ENCODE measurements around the gene TRIM65. TPM values are rescaled to one million over a fixed set of nuclear protein-coding genes. Genes with fewer than 3 reads are reported as not detected.

TRIM65 gene
- 25.1 and 32.2 TPM in 2 replicates for total RNA-seq

GRCh38 chr17:75896415-75897159 is at the start of gene TRIM65:
Gene TRIM65 (minus strand): TSS chr17:75896951. CDS start chr17:75896937, 14 bp downstream.

GRCh38 chr17:75940727-75941441 is 44.1 kb upstream of the TRIM65 start, which contains the start of gene FBF1:
Gene FBF1 (minus strand): TSS chr17:75941042. CDS start chr17:75938149, 2,893 bp downstream.

GRCh38 chr17:75904749-75905521 is 8.2 kb upstream of the TRIM65 start, which contains the start of gene MRPL38:
Gene MRPL38 (minus strand): TSS chr17:75904884. CDS start chr17:75904875, 9 bp downstream.

GRCh38 chr17:75878174-75878998 is 18.4 kb downstream of the TRIM65 start, which contains the start of gene TRIM47:
Gene TRIM47 (minus strand): TSS chr17:75878581. CDS start chr17:75878548, 33 bp downstream.

GRCh38 chr17:75855310-75856061 is 41.3 kb downstream of the TRIM65 start, which contains the start of gene WBP2:
Gene WBP2 (minus strand): TSS chr17:75855335. CDS start chr17:75855297, 38 bp downstream.

GRCh38 chr17:75843577-75844529 is 52.9 kb downstream of the TRIM65 start, which contains the start of gene UNC13D:
Gene UNC13D (minus strand): TSS chr17:75844404. CDS start chr17:75844337, 67 bp downstream.

Other genes with a start within 250 kb of the TRIM65 start
- gene RECQL5, start 229.8 kb downstream of the TRIM65 start, total RNA-seq, result 10.7 and 16.6 TPM in 2 replicates
- gene SAP30BP, start 229.6 kb downstream of the TRIM65 start, total RNA-seq, result 78.6 and 93.6 TPM in 2 replicates
- 0.97 and 2.3 TPM in 2 replicates for gene ITGB4, start 175.5 kb downstream of the TRIM65 start, total RNA-seq
- 67.9 and 86.4 TPM in 2 replicates for gene GALK1, start 131.8 kb downstream of the TRIM65 start, total RNA-seq
- gene UNK, start 112.1 kb downstream of the TRIM65 start, total RNA-seq, result 8.1 and 9.7 TPM in 2 replicates
- 1.9 and 3.8 TPM in 2 replicates for gene UNC13D, start 52.5 kb downstream of the TRIM65 start, total RNA-seq
- 16.1 and 20.1 TPM in 2 replicates for gene WBP2, start 41.6 kb downstream of the TRIM65 start, total RNA-seq
- gene TRIM47, start 18.4 kb downstream of the TRIM65 start, total RNA-seq, result 27.9 and 37.8 TPM in 2 replicates
- 32.2 and 38.3 TPM in 2 replicates for gene MRPL38, start 7.9 kb upstream of the TRIM65 start, total RNA-seq
- 5.8 and 11.6 TPM in 2 replicates for gene FBF1, start 44.1 kb upstream of the TRIM65 start, total RNA-seq
- gene ACOX1, start 82.2 kb upstream of the TRIM65 start, total RNA-seq, result 45.1 and 56.1 TPM in 2 replicates
- 10.6 and 18.5 TPM in 2 replicates for gene TEN1, start 82.3 kb upstream of the TRIM65 start, total RNA-seq
- gene CDK3, start 103.9 kb upstream of the TRIM65 start, total RNA-seq, result 0.46 TPM in 1 of 2 replicates, not detected in the other
- gene EVPL, start 130.4 kb upstream of the TRIM65 start, total RNA-seq, result under 0.01 TPM in 1 of 2 replicates, not detected in the other
- gene SRP68, start 175.6 kb upstream of the TRIM65 start, total RNA-seq, result 29.9 and 32.8 TPM in 2 replicates
- not detected in 2 replicates for gene GALR2, start 177.8 kb upstream of the TRIM65 start, total RNA-seq
- gene ZACN, start 182.2 kb upstream of the TRIM65 start, total RNA-seq, result not detected in 2 replicates
- gene EXOC7, start 206.8 kb upstream of the TRIM65 start, total RNA-seq, result 53.6 and 78.1 TPM in 2 replicates
- not detected in 2 replicates for gene FOXJ1, start 244.3 kb upstream of the TRIM65 start, total RNA-seq

Measured in epithelial cell of umbilical artery (primary cell).